Measurements from ENCODE around the gene BNC2.

BNC2 gene

DNA sequence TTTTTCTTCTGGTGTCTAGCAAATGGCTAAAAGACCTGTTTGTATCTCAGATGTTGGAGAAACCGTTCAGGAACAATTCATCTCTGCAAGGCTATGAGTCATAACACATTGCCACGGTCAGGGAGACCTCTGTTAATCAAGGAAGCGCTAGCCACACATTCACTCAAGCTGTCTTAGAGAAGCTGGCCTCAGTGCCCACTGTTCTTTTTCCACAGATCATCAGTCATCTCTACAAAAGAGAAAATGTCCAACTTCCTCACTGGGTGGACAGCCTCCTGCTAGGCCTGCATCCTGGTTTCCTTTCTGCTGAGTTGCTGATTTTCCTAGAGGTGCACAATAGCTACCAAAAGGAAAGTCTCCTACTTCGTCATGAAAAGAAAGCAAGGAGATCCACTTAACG, 360.5 kb downstream of the BNC2 start:
- Histone ChIP-seq H3K36me3 (ENCODE audit: insufficient read depth, low read length) (no peaks in the 10 kb centered on the region), H3K4me2 (ENCODE audit: low read depth, low read length, poor library complexity, severe bottlenecking) (peak overlapping the region; percentile 33), H3K79me2 (ENCODE audit: insufficient read depth, low read length) (no peaks in the 10 kb centered on the region), H4K20me1 (ENCODE audit: insufficient read depth, low read length, poor library complexity, severe bottlenecking) (no peaks in the 10 kb centered on the region), H3K9ac (ENCODE audit: low read depth, low read length, poor library complexity, severe bottlenecking) (no peak overlapping the region), H3K27me3 (ENCODE audit: insufficient read depth, low read length, poor library complexity, severe bottlenecking) (no peaks in the 10 kb centered on the region), H3F3A (ENCODE audit: low read depth) (no peaks in the 10 kb centered on the region), H3K9me3 (ENCODE audit: insufficient read depth, low read depth, low read length) (no peaks in the 10 kb centered on the region), H2AFZ (ENCODE audit: low read length) (peak overlapping the region; percentile 56), H3K4me1 (ENCODE audit: insufficient read depth, low read length, poor library complexity, severe bottlenecking) (peaks cover 18% of the 10 kb centered on the region), H3K4me3 (ENCODE audit: low read length, poor library complexity, severe bottlenecking) (no peak overlapping the region), H3K9me2 (replicated peaks; ENCODE audit: low read depth, low read length) (no peaks in the 10 kb centered on the region)
- no peak for TF ChIP-seq EZH2phosphoT487 (IDR thresholded peaks at IDR 0.05; ENCODE audit: borderline replicate concordance)
- TF ChIP-seq, protein P1, sequence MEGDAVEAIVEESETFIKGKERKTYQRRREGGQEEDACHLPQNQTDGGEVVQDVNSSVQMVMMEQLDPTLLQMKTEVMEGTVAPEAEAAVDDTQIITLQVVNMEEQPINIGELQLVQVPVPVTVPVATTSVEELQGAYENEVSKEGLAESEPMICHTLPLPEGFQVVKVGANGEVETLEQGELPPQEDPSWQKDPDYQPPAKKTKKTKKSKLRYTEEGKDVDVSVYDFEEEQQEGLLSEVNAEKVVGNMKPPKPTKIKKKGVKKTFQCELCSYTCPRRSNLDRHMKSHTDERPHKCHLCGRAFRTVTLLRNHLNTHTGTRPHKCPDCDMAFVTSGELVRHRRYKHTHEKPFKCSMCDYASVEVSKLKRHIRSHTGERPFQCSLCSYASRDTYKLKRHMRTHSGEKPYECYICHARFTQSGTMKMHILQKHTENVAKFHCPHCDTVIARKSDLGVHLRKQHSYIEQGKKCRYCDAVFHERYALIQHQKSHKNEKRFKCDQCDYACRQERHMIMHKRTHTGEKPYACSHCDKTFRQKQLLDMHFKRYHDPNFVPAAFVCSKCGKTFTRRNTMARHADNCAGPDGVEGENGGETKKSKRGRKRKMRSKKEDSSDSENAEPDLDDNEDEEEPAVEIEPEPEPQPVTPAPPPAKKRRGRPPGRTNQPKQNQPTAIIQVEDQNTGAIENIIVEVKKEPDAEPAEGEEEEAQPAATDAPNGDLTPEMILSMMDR (conservative IDR thresholded peaks at IDR 0.05; ENCODE audit: low read length), result no peak

DNA sequence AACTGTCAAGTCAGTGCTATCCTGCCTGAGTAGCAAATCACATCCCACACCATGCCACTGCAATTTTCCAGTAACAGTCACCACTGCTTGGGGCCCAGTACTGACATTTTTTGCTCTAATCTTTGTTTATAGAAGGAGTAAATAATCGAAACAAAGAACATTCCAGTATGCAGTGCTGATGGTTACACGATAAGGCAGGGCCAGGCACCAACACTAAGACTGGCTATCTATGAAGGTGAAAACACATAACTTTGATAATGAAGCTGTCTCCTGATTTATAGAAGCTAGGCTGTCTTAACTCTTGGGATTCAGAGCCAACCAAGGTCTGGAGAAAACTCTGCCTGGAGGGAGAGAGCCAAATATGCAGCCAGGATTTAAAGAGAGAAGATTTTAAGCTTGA, 365.3 kb downstream of the BNC2 start:
- no peak overlapping the region for H3K4me3 ChIP-seq (ENCODE audit: low read length, poor library complexity, severe bottlenecking)
- no peaks in the 10 kb centered on the region for H3K36me3 ChIP-seq (ENCODE audit: insufficient read depth, low read length)
- no peaks in the 10 kb centered on the region for H3K9me3 ChIP-seq (ENCODE audit: insufficient read depth, low read depth, low read length)
- H2AFZ ChIP-seq (ENCODE audit: low read length), result no peak overlapping the region
- H3K27me3 ChIP-seq (ENCODE audit: insufficient read depth, low read length, poor library complexity, severe bottlenecking), result no peaks in the 10 kb centered on the region
- TF ChIP-seq, protein P1 (conservative IDR thresholded peaks at IDR 0.05; ENCODE audit: low read length), result no peak
- no peak for TF ChIP-seq EZH2phosphoT487 (IDR thresholded peaks at IDR 0.05; ENCODE audit: borderline replicate concordance)
- no peak overlapping the region for H3K9ac ChIP-seq (ENCODE audit: low read depth, low read length, poor library complexity, severe bottlenecking)
- no peaks in the 10 kb centered on the region for H3K9me2 ChIP-seq (replicated peaks; ENCODE audit: low read depth, low read length)
- peaks cover 13% of the 10 kb centered on the region for H3K4me1 ChIP-seq (ENCODE audit: insufficient read depth, low read length, poor library complexity, severe bottlenecking)
- no peak overlapping the region for H3K4me2 ChIP-seq (ENCODE audit: low read depth, low read length, poor library complexity, severe bottlenecking)
- H3K79me2 ChIP-seq (ENCODE audit: insufficient read depth, low read length), result no peaks in the 10 kb centered on the region
- H4K20me1 ChIP-seq (ENCODE audit: insufficient read depth, low read length, poor library complexity, severe bottlenecking), result no peaks in the 10 kb centered on the region
- no peaks in the 10 kb centered on the region for H3F3A ChIP-seq (ENCODE audit: low read depth)

DNA sequence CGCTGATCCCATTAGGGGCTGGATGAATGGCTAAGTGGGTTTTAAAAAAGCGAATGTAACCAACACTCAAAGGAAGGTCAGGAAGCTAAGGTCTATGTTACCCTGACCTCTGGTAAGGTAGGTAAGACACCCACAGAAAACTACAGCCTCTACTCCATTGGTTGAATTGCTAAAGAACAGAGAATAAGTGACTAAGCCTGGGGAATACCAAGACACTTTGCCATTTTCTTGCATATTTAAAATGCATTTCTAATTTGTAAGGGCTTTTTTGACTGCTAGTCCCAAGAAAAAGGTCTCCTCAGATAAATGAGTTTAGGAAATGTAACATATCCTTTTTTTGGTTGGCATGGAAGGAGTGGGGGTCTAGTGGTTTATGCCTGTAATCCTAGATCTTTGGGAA, 368.7 kb downstream of the BNC2 start:
- Histone ChIP-seq H3K4me1 (ENCODE audit: insufficient read depth, low read length, poor library complexity, severe bottlenecking) (no peaks in the 10 kb centered on the region), H4K20me1 (ENCODE audit: insufficient read depth, low read length, poor library complexity, severe bottlenecking) (no peaks in the 10 kb centered on the region), H3K9me3 (ENCODE audit: insufficient read depth, low read depth, low read length) (no peaks in the 10 kb centered on the region)

More for the DNA sequence above, 368.7 kb downstream of the BNC2 start:
- H3K79me2 ChIP-seq (ENCODE audit: insufficient read depth, low read length), result no peaks in the 10 kb centered on the region
- no peaks in the 10 kb centered on the region for H3K9me2 ChIP-seq (replicated peaks; ENCODE audit: low read depth, low read length)
- H3F3A ChIP-seq (ENCODE audit: low read depth), result no peaks in the 10 kb centered on the region
- no peaks in the 10 kb centered on the region for H3K36me3 ChIP-seq (ENCODE audit: insufficient read depth, low read length)
- no peak overlapping the region for H3K4me2 ChIP-seq (ENCODE audit: low read depth, low read length, poor library complexity, severe bottlenecking)
- H3K27me3 ChIP-seq (ENCODE audit: insufficient read depth, low read length, poor library complexity, severe bottlenecking), result no peaks in the 10 kb centered on the region
- no peak for TF ChIP-seq EZH2phosphoT487 (IDR thresholded peaks at IDR 0.05; ENCODE audit: borderline replicate concordance)
- TF ChIP-seq, protein P1 (conservative IDR thresholded peaks at IDR 0.05; ENCODE audit: low read length), result no peak
- no peak overlapping the region for H3K9ac ChIP-seq (ENCODE audit: low read depth, low read length, poor library complexity, severe bottlenecking)
- H2AFZ ChIP-seq (ENCODE audit: low read length), result no peak overlapping the region
- no peak overlapping the region for H3K4me3 ChIP-seq (ENCODE audit: low read length, poor library complexity, severe bottlenecking)

Measured in Loucy (cell line).